ENCODE data around the gene TMEM212.

GRCh38 chr3:171908731-171909130 lies 65.6 kb downstream of the TMEM212 start:
- TF ChIP-seq CTCF (IDR thresholded peaks at IDR 0.05) (no peak), EZH2 (IDR thresholded peaks at IDR 0.05; ENCODE audit: borderline replicate concordance, insufficient read depth, low read depth, low read length, poor library complexity, severe bottlenecking) (no peak)
